ENCODE data around the gene C2CD4D. TPM values are rescaled to one million over a fixed set of nuclear protein-coding genes. Genes with fewer than 3 reads are reported as not detected.
A peak's percentile ranks its signal among the peaks of the same experiment; 100 is the strongest.
"Not testable (repeated sequence)": the region's sequence is repeated elsewhere in the genome, so short reads cannot be mapped to it uniquely, and the experiment has no call there.

C2CD4D gene
- total RNA-seq, 1 experiment from 2014 or later: 0.90 TPM

DNA sequence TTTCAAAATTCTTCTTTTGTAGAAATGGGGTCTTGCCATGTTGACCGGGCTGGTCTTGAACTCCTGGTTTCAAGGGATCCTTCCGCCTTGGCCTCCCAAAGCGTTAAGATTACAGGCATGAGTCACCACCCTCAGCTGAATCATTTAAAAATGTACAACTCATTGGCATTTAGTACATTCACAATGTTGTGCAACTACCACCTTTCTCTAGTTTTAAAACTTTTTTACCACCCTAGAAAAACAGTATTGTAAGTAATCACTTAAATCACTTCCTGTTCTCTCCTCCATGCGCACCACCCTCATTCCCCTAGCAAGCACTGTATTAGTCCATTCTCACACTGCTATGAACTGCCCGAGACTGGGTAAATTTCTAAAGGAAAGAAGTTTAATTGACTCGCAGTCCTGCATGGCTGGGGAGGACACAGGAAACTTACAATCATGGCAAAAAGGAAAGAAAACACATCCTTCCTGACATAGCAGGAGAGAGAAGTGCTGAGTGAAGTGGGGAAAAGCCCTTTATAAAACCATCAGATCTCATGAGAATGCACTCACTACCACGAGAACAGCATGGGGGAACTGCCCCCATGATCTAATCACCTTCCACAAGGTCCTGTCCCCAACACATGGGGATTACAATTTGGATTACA lies 28.3 kb upstream of the C2CD4D start:
- Histone ChIP-seq H3K36me3 (replicated peaks; ENCODE audit: control insufficient read depth, insufficient read depth, low read length) (no peaks in the 10 kb centered on the region), H3K4me3 (ENCODE audit: insufficient read depth, low read depth, low read length) (no peak overlapping the region), H3K27me3 (ENCODE audit: control insufficient read depth, insufficient read depth, low read length) (peaks cover 8% of the 10 kb centered on the region)
- DNase-seq: no peak

- H3K36me3 ChIP-seq (replicated peaks; ENCODE audit: control insufficient read depth, insufficient read depth, low read length): no peaks in the 10 kb centered on the region
- H3K27me3 ChIP-seq (ENCODE audit: control insufficient read depth, insufficient read depth, low read length): peaks cover 13% of the 10 kb centered on the region
- no peak overlapping the region for H3K4me3 ChIP-seq (ENCODE audit: insufficient read depth, low read depth, low read length)
- no peak for DNase-seq
Measured at GRCh38 chr1:151867321-151867720, 27.7 kb upstream of the C2CD4D start.

- Histone ChIP-seq H3K4me3 (ENCODE audit: insufficient read depth, low read depth, low read length) (no peak overlapping the region), H3K27me3 (ENCODE audit: control insufficient read depth, insufficient read depth, low read length) (peaks cover 39% of the 10 kb centered on the region), H3K36me3 (replicated peaks; ENCODE audit: control insufficient read depth, insufficient read depth, low read length) (no peaks in the 10 kb centered on the region)
- DNase-seq: no peak
Measured at GRCh38 chr1:151864411-151864810, 24.8 kb upstream of the C2CD4D start.

GRCh38 chr1:151862604-151863003 lies 23.0 kb upstream of the C2CD4D start:
- peaks cover 53% of the 10 kb centered on the region for H3K27me3 ChIP-seq (ENCODE audit: control insufficient read depth, insufficient read depth, low read length)
- H3K4me3 ChIP-seq (ENCODE audit: insufficient read depth, low read depth, low read length): no peak overlapping the region
- no peaks in the 10 kb centered on the region for H3K36me3 ChIP-seq (replicated peaks; ENCODE audit: control insufficient read depth, insufficient read depth, low read length)
- no peak for DNase-seq

GRCh38 chr1:151860504-151861187 lies 21.0 kb upstream of the C2CD4D start:
- H3K36me3 ChIP-seq (replicated peaks; ENCODE audit: control insufficient read depth, insufficient read depth, low read length): no peaks in the 10 kb centered on the region
- peaks cover 56% of the 10 kb centered on the region for H3K27me3 ChIP-seq (ENCODE audit: control insufficient read depth, insufficient read depth, low read length)
- DNase-seq: peak; percentile 82
- H3K4me3 ChIP-seq (ENCODE audit: insufficient read depth, low read depth, low read length): no peak overlapping the region

DNA sequence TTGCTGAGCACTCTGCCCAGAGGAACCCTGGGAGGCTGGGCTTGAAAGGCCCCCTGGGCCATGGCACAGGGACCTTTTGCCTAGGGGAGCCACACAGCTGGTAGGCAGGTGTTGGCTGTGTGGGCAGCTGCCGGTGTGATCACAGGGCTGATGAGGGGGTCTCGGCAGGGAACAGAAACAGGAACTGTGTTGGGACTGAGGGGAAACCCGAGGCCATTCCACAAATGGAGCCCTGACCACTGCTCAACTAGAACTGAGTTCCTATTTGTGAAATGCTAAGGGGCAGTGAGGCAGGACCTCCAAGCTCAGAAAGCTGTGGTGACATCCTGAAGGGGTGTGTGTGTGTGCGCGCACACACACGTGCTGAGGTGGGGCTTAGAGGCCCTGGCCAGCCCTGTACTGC lies 20.3 kb upstream of the C2CD4D start:
- Histone ChIP-seq H3K36me3 (replicated peaks; ENCODE audit: control insufficient read depth, insufficient read depth, low read length) (no peaks in the 10 kb centered on the region), H3K27me3 (ENCODE audit: control insufficient read depth, insufficient read depth, low read length) (peaks cover 54% of the 10 kb centered on the region), H3K4me3 (ENCODE audit: insufficient read depth, low read depth, low read length) (no peak overlapping the region)
- no peak for DNase-seq

- no peaks in the 10 kb centered on the region for H3K36me3 ChIP-seq (replicated peaks; ENCODE audit: control insufficient read depth, insufficient read depth, low read length)
Measured at GRCh38 chr1:151858886-151859665, 19.5 kb upstream of the C2CD4D start.

DNA sequence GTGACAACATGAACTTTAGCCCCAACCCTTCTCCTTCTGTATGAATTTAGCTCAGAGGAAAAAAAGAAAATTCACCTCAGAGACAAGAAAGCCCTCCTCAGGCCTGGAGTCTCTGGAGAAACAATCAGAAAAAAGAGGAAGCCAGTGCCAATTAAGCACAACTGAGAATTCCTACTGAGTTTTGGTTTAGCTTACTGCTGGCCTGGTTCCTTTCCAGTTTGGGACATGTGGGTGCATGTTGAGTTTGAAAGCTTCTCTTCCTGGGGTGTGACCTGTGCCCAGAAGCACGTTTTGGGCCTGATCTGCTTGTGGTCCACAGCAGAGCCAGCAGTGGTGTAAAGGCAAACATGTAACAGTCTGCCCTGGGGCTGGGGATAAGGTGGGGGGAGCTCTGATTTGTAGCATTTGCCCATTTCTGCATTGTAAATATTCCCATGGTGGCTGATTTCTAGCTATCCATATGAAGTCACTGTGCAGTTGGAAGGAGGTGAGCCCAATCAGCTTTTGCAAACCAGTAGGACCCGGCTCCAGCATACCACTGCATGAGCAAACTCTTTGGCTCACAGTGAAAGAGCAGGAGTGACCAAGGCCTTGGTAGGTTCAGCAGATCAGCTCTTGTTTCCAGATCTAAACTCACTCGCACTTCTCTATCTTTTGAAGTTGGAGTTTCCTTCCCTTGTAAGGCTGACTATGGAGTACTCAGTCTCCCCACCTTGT lies 18.6 kb upstream of the C2CD4D start:
- peaks cover 52% of the 10 kb centered on the region for H3K27me3 ChIP-seq (ENCODE audit: control insufficient read depth, insufficient read depth, low read length)
- no peak overlapping the region for H3K4me3 ChIP-seq (ENCODE audit: insufficient read depth, low read depth, low read length)
- no peak for DNase-seq
- H3K36me3 ChIP-seq (replicated peaks; ENCODE audit: control insufficient read depth, insufficient read depth, low read length): no peaks in the 10 kb centered on the region

More at GRCh38 chr1:151858886-151859665, 19.5 kb upstream of the C2CD4D start:
- Histone ChIP-seq H3K4me3 (ENCODE audit: insufficient read depth, low read depth, low read length) (no peak overlapping the region), H3K27me3 (ENCODE audit: control insufficient read depth, insufficient read depth, low read length) (peaks cover 54% of the 10 kb centered on the region)
- DNase-seq: no peak

DNA sequence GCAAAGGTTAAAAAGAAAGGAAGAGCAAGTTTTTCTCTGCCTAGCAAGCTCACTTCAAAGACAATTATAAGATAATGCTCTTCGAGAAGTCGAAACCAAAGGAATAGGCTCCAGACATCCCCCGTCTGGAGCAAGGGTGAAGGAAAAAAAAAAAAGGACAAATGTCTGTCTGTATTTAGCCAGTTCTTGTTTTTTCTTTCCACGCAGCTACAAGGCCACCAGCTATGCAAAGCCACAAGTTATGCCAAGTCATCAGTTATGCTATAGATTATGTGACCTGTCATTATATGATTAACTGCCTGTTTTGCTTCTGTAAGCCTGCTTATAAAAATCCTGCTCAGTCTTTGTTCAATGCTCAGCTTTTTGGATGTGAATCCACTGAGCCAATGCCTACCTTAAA lies 16.3 kb upstream of the C2CD4D start:
- no peak for DNase-seq
- H3K27me3 ChIP-seq (ENCODE audit: control insufficient read depth, insufficient read depth, low read length): peaks cover 32% of the 10 kb centered on the region
- H3K4me3 ChIP-seq (ENCODE audit: insufficient read depth, low read depth, low read length): no peak overlapping the region
- H3K36me3 ChIP-seq (replicated peaks; ENCODE audit: control insufficient read depth, insufficient read depth, low read length): no peaks in the 10 kb centered on the region

DNA sequence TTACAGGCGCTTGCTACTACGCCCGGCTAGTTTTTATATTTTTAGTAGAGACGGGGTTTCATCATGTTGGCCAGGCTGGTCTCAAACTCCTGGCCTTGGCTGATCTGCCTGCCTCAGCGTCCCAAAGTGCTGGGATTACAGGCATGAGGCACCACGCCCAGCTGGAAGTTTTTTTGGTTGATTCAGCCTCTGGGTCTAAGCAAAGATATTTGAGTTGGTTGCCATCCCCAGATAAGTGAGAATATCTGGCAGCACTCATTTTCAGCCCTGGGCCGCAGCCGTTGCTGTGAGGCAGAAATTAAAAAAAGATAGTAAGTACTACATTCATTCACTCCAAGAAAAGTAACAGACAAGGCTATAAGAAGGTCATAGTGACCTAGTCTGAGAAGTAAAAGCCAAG lies 15.9 kb upstream of the C2CD4D start:
- not testable (repeated sequence) for H3K4me3 ChIP-seq (ENCODE audit: insufficient read depth, low read depth, low read length); DNase-seq; H3K36me3 ChIP-seq (replicated peaks; ENCODE audit: control insufficient read depth, insufficient read depth, low read length)
- peaks cover 30% of the 10 kb centered on the region for H3K27me3 ChIP-seq (ENCODE audit: control insufficient read depth, insufficient read depth, low read length)

- H3K36me3 ChIP-seq (replicated peaks; ENCODE audit: control insufficient read depth, insufficient read depth, low read length): no peaks in the 10 kb centered on the region
- DNase-seq: no peak
- no peak overlapping the region for H3K4me3 ChIP-seq (ENCODE audit: insufficient read depth, low read depth, low read length)
- peaks cover 21% of the 10 kb centered on the region for H3K27me3 ChIP-seq (ENCODE audit: control insufficient read depth, insufficient read depth, low read length)
Measured at GRCh38 chr1:151854658-151855057, 15.0 kb upstream of the C2CD4D start.

DNA sequence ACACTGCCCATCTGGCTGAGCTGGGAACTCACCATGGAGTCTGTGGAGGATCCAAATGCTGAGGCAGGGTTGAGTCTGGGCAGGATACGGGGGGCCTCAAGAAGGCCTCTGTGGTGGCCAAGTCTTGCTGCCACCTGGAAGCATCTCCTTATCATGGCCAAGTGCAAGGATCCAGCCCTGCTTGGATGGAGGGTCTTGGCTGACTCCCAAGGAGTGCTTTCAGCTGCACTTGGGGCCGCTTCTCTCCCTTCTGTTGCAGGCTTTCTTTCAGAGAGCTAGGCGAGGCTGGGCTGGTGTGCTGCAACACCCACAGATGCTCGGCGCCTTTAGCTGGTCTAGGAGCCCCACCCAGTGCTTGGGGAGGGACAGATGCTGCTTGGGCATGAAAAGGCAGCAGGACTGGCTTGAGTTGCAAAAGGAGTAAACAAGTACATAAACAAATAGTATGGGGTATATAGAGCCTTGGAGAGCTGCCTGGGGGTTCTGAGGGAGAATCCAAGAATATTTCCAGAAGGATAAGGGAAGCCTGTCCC lies 13.9 kb upstream of the C2CD4D start, which contains the start of gene THEM5:
Gene THEM5 (minus strand): TSS at position 302 of the 533 bp plus-strand sequence. CDS start 147 bp downstream, at position 155.
- Histone ChIP-seq H3K4me3 (ENCODE audit: insufficient read depth, low read depth, low read length) (no peak within 1 kb of the TSS), H3K27me3 (ENCODE audit: control insufficient read depth, insufficient read depth, low read length) (peaks cover 9% of the 10 kb centered on the region), H3K36me3 (replicated peaks; ENCODE audit: control insufficient read depth, insufficient read depth, low read length) (no peaks in the 10 kb centered on the region)
- peak; percentile 38 for DNase-seq

DNA sequence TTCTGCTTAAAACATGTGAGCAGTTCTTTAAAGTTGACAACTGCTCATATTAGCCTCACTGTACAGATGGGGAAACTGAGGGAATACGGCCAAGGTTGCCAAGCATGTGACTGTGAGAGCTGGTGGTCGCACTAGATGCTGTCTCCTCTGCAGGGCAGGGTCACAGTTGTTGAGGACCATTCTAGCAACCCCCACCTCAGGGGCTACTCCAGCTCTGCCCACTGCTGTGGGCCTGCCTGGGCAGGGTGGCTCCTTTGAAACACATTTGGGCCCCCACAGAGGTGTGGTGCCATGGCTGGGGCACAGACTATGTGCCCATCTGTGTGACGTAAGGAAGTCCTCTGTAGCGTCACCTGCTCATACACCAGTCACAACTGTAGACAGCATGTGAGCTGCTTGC lies 13.1 kb upstream of the C2CD4D start:
- Histone ChIP-seq H3K36me3 (replicated peaks; ENCODE audit: control insufficient read depth, insufficient read depth, low read length) (no peaks in the 10 kb centered on the region), H3K4me3 (ENCODE audit: insufficient read depth, low read depth, low read length) (no peak overlapping the region), H3K27me3 (ENCODE audit: control insufficient read depth, insufficient read depth, low read length) (peaks cover 5% of the 10 kb centered on the region)
- no peak for DNase-seq

DNA sequence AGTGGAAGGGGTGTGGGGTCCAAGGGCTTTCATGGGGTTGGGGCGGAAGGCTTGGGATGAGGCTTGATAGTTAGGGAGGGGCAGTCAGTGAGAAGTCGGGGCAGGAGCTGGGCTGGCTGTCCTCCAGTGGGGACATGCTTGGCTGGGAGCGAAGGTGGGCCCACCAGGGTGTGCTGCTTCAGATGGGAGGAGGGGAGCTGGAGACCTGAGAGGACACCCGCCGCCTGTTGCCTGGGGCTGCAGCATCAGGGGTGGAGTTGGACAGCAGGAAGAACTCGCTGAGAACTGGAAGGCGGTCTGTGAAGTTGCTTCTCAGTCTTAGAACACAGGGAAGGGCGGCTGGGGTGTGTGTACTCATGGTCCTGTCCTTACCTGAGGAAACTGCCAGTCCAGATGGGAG lies 12.3 kb upstream of the C2CD4D start:
- H3K4me3 ChIP-seq (ENCODE audit: insufficient read depth, low read depth, low read length): no peak overlapping the region
- H3K36me3 ChIP-seq (replicated peaks; ENCODE audit: control insufficient read depth, insufficient read depth, low read length): no peaks in the 10 kb centered on the region
- H3K27me3 ChIP-seq (ENCODE audit: control insufficient read depth, insufficient read depth, low read length): peaks cover 2% of the 10 kb centered on the region; the same call in 1 of the 2 replicates
- peak; percentile 46 for DNase-seq

Data from H7 (cell line).